Uterus (tissue), 4 donors: ENCODE measurements around the gene GPR12. TPM values are rescaled to one million over a fixed set of nuclear protein-coding genes. Genes with fewer than 3 reads are reported as not detected.

ENCODE experiments used
- DNase-seq, 2 donors: peaks; one replicate each; pipeline ENCODE4 v3.0.0-alpha.2; 2019 to 2020
- H3K27ac ChIP-seq, 2 donors: fragments of 200-600 bp; sonication (generic); 1 replicate in 1 of 2; 2 replicates in 1 of 2; pipeline ENCODE4 v1.5.1; 2016 to 2018
- H3K27me3 ChIP-seq, 2 donors: fragments of 200-600 bp; sonication (generic); one replicate each; pipeline ENCODE4 v1.5.1; 2018 to 2019; ENCODE audit warnings: control low read depth in 1 of 2
- H3K36me3 ChIP-seq, 2 donors: fragments of 200-600 bp; sonication (generic); one replicate each; pipeline ENCODE4 v1.5.1; 2019; ENCODE audit warnings: control low read depth in 1 of 2
- H3K4me1 ChIP-seq, 2 donors: fragments of 200-600 bp; sonication (generic); one replicate each; pipeline ENCODE4 v1.5.1; 2018 to 2019; ENCODE audit warnings: control low read depth in 1 of 2
- H3K4me3 ChIP-seq, 2 donors: fragments of 200-600 bp; sonication (generic); 1 replicate in 1 of 2; 2 replicates in 1 of 2; pipeline ENCODE4 v1.5.1; 2018 to 2019; ENCODE audit warnings: mild to moderate bottlenecking in 1 of 2
- H3K9me3 ChIP-seq, 2 donors: fragments of 200-600 bp; sonication (generic); one replicate each; pipeline ENCODE4 v1.5.1; 2019; ENCODE audit warnings: control low read depth in 1 of 2
- CTCF ChIP-seq, 4 experiments: fragments of 200-600 bp in 2 of 4; fragments of 450-650 bp in 2 of 4; sonication (generic) in 2 of 4; IDR thresholded peaks; one replicate each; pipeline ENCODE4 v1.5.1; 2016 to 2019; ENCODE audit warnings: antibody characterized with exemption in 4 of 4, mild to moderate bottlenecking in 2 of 4, moderate library complexity in 1 of 4
- POLR2A ChIP-seq, 2 donors: fragments of 450-650 bp; IDR thresholded peaks; one replicate each; pipeline ENCODE4 v1.6.1; 2016; ENCODE audit warnings: antibody characterized with exemption in 2 of 2, mild to moderate bottlenecking in 1 of 2, moderate library complexity in 1 of 2
- intact Hi-C: fragments of 100-400 bp; cut with DNase I; formaldehyde crosslinking; loops from one replicate; pipeline ENCODE4 v1.15.1; 2023; ENCODE audit warnings: low total_unique reads
- total RNA-seq, 4 donors: library from RNA; depleted of rRNA in 3 of 4; stranded (reverse); fragments of >200 nt in 3 of 4; gene quantifications; one replicate each; pipeline versions ENCODE4 v1.1.0 to v1.2.4, GENCODE V29; 2014 to 2023
- donor health status: DM: yes; HTN: yes; CAD: no.

GPR12 gene
- total RNA-seq, 4 donors from 2014 or later = not detected

- intact Hi-C loops = no loop called here
- DNase-seq = no peak
- Histone ChIP-seq H3K4me1 (no peaks in the 10 kb centered on the region), H3K27me3 (no peaks in the 10 kb centered on the region), H3K27ac (no peak overlapping the region), H3K4me3 (no peak overlapping the region), H3K9me3 (no peaks in the 10 kb centered on the region), H3K36me3 (no peaks in the 10 kb centered on the region)
- no peak for TF ChIP-seq CTCF (IDR thresholded peaks at IDR 0.05)
- TF ChIP-seq POLR2A (IDR thresholded peaks at IDR 0.05) = no peak
Measured at GRCh38 chr13:26721251-26722121, 39.1 kb downstream of the GPR12 start.

- no peaks in the 10 kb centered on the region for H3K36me3 ChIP-seq
- no peaks in the 10 kb centered on the region for H3K9me3 ChIP-seq
- no peaks in the 10 kb centered on the region for H3K27me3 ChIP-seq
- H3K4me1 ChIP-seq = no peaks in the 10 kb centered on the region
- no peak for DNase-seq
- no peak overlapping the region for H3K27ac ChIP-seq
- TF ChIP-seq POLR2A (IDR thresholded peaks at IDR 0.05) (no peak), CTCF (IDR thresholded peaks at IDR 0.05) (no peak)
- H3K4me3 ChIP-seq = no peak overlapping the region
- intact Hi-C loops = no loop called here
Measured at GRCh38 chr13:26719356-26719945, 41.1 kb downstream of the GPR12 start.

- no peak for DNase-seq
- TF ChIP-seq POLR2A (IDR thresholded peaks at IDR 0.05) = no peak
- no peak for TF ChIP-seq CTCF (IDR thresholded peaks at IDR 0.05)
- no peaks in the 10 kb centered on the region for H3K9me3 ChIP-seq
- intact Hi-C loops = no loop called here
- H3K27ac ChIP-seq = no peak overlapping the region
- H3K4me1 ChIP-seq = no peaks in the 10 kb centered on the region
- H3K36me3 ChIP-seq = no peaks in the 10 kb centered on the region
- no peak overlapping the region for H3K4me3 ChIP-seq
- no peaks in the 10 kb centered on the region for H3K27me3 ChIP-seq
Measured at GRCh38 chr13:26718872-26719271, 41.7 kb downstream of the GPR12 start.

GRCh38 chr13:26718146-26718545 lies 42.4 kb downstream of the GPR12 start:
- TF ChIP-seq CTCF (IDR thresholded peaks at IDR 0.05) (no peak), POLR2A (IDR thresholded peaks at IDR 0.05) (no peak)
- Histone ChIP-seq H3K9me3 (no peaks in the 10 kb centered on the region), H3K4me1 (no peaks in the 10 kb centered on the region), H3K27me3 (no peaks in the 10 kb centered on the region), H3K4me3 (no peak overlapping the region), H3K36me3 (no peaks in the 10 kb centered on the region), H3K27ac (no peak overlapping the region)
- intact Hi-C loops = no loop called here
- DNase-seq = no peak

GRCh38 chr13:26716984-26717383 lies 43.6 kb downstream of the GPR12 start:
- no peak overlapping the region for H3K27ac ChIP-seq
- H3K9me3 ChIP-seq = no peaks in the 10 kb centered on the region
- DNase-seq = no peak
- TF ChIP-seq CTCF (IDR thresholded peaks at IDR 0.05) = no peak
- no peak for TF ChIP-seq POLR2A (IDR thresholded peaks at IDR 0.05)
- no peaks in the 10 kb centered on the region for H3K27me3 ChIP-seq
- H3K4me3 ChIP-seq = no peak overlapping the region
- H3K36me3 ChIP-seq = no peaks in the 10 kb centered on the region
- no peaks in the 10 kb centered on the region for H3K4me1 ChIP-seq
- intact Hi-C loops = no loop called here
